BJ (cell line): ENCODE results near the gene GNAI2. TPM values are rescaled to one million over a fixed set of nuclear protein-coding genes. Genes with fewer than 3 reads are reported as not detected.

Source experiments
- CTCF ChIA-PET: fragments of 350-600 bp; formaldehyde crosslinking; extraction: SDS; loops from one replicate; lab custom pipeline; 2021; ENCODE audit warnings: antibody characterized with exemption, inconsistent platforms; lab: Yijun Ruan, JAX
- POLR2A ChIA-PET: fragments of 300-600 bp; sonication (Branson Sonifier 250); formaldehyde crosslinking; extraction: SDS; loops from one replicate; lab custom pipeline; 2021; ENCODE audit warnings: antibody characterized with exemption; lab: Charles Lee
- DNase-seq: peaks from one replicate; pipeline ENCODE4 v3.0.0-alpha.2; 2011; ENCODE audit warnings: low read depth
- H3K27me3 ChIP-seq: 2 replicates; pipeline ENCODE4 v1.6.0; 2011; ENCODE audit warnings: low read length; ENCODE audit not compliant: control insufficient read depth, insufficient read depth
- H3K36me3 ChIP-seq: 2 replicates; pipeline ENCODE4 v1.5.1; 2011; ENCODE audit warnings: low read length; ENCODE audit not compliant: control insufficient read depth, insufficient read depth
- H3K4me3 ChIP-seq: 2 replicates; pipeline ENCODE4 v1.5.1; 2011; ENCODE audit warnings: low read depth, mild to moderate bottlenecking, control low read depth, low read length
- CTCF ChIP-seq: IDR thresholded peaks from 2 replicates; pipeline ENCODE4 v1.5.1; 2011; ENCODE audit warnings: low read depth, mild to moderate bottlenecking, control low read depth, inconsistent platforms, low read length, moderate library complexity; ENCODE audit not compliant: insufficient read depth
- polyA plus RNA-seq: library from polyadenylated mRNA; depleted of rRNA; stranded (reverse); fragments of >200 nt; gene quantifications from 2 replicates; pipeline ENCODE4 v1.2.3, GENCODE V29; 2011

GNAI2 gene
- polyA plus RNA-seq, 1 experiment: 887 TPM

DNA sequence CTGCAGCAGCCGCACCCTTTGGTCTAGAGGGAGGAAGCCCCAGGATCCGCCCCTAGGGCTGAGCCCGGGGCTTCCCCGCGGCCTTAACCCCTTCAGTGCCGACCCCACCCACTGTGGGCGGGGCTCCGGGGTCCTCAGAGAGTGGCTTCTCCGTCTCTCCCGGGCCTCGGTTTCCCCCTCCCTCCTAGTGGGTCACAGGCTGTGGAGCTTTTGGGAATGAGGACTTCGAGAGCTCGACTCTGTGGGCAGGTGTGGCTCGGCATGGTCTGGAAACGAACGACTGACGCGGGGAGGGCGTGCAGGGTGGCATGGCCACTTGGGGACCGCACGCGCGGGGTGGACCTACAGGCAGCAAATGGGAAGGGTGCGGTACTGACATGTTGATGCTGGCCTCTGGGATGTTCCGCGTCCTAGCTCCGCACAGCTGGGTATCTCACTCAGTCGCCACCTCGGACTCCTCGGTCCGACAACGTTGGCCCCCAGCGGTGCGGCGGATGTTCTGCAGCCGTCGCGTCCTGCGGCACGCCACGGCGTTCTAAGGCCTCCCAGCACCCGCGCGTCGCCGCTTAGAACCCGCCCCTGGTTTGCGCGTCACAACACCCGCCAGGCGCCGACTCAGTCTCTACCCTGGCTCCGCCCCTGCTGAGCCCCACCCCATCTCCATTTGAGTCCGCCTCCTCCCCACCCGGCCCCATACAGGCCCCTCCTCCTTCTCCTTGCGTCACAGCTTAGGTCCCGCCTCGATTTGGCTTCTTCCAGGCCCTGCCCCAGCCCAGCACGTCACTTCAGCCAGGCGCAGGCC is 63.0 kb downstream of the GNAI2 start, which contains the start of the genes HYAL3 and NAA80:
TSS of gene HYAL3 (minus strand) at position 570 of the 802 bp plus-strand sequence. CDS start 3,803 bp downstream, outside the sequence.
TSS of gene NAA80 (minus strand) at position 570 of the 802 bp plus-strand sequence. CDS start 1,942 bp downstream, outside the sequence.
- Histone ChIP-seq H3K36me3 (no peaks in the 10 kb centered on the region; the same call in 1 of the 2 replicates), H3K4me3 (peak within 1 kb of the TSS; percentile 54), H3K27me3 (no peaks in the 10 kb centered on the region)
- DNase-seq: peak; percentile 98
- TF ChIP-seq CTCF: peak; percentile 41
- ChIA-PET POLR2A (interaction anchor here (0.7 to 0.9 kb wide), 3 partner anchors 29 to 46 kb away, joined by 4 to 12 read pairs (median 11); no protein-coding TSS in a partner anchor), CTCF (interaction anchor here (0.9 to 2.4 kb wide), 11 partner anchors 7 to 104 kb away, joined by 3 to 20 read pairs (median 4); partner anchors contain the start of genes HYAL2 and SEMA3B)

GRCh38 chr3:50299638-50299928 is 63.6 kb downstream of the GNAI2 start:
- H3K4me3 ChIP-seq: peak overlapping the region; percentile 44
- no peak for TF ChIP-seq CTCF
- DNase-seq: no peak
- H3K36me3 ChIP-seq: no peaks in the 10 kb centered on the region; the same call in 1 of the 2 replicates
- CTCF ChIA-PET: interaction anchor here (1.0 to 2.4 kb wide), 7 partner anchors 15 to 105 kb away, joined by 3 to 20 read pairs (median 4); partner anchors contain the start of genes HYAL2 and SEMA3B
- no peaks in the 10 kb centered on the region for H3K27me3 ChIP-seq
- POLR2A ChIA-PET: interaction anchor here (0.7 to 0.9 kb wide), 2 partner anchors 38 to 47 kb away, joined by 11 to 12 read pairs; no protein-coding TSS in a partner anchor

GRCh38 chr3:50299929-50300680 is 64.1 kb downstream of the GNAI2 start:
- Histone ChIP-seq H3K27me3 (no peaks in the 10 kb centered on the region), H3K36me3 (no peaks in the 10 kb centered on the region; the same call in 1 of the 2 replicates), H3K4me3 (peak overlapping the region; percentile 44)
- CTCF ChIA-PET: interaction anchor here (1.0 to 2.4 kb wide), 6 partner anchors 15 to 106 kb away, joined by 3 to 20 read pairs (median 5); partner anchors contain the start of genes HYAL2 and SEMA3B
- TF ChIP-seq CTCF: no peak
- DNase-seq: no peak
- POLR2A ChIA-PET: interaction anchor here (0.7 to 0.9 kb wide), 2 partner anchors 37 to 47 kb away, joined by 11 to 12 read pairs; no protein-coding TSS in a partner anchor

GRCh38 chr3:50300681-50301254 is 64.8 kb downstream of the GNAI2 start:
- TF ChIP-seq CTCF: no peak
- ChIA-PET POLR2A (no interaction called here), CTCF (no interaction called here)
- Histone ChIP-seq H3K4me3 (no peak overlapping the region), H3K27me3 (no peaks in the 10 kb centered on the region), H3K36me3 (no peaks in the 10 kb centered on the region; the same call in 1 of the 2 replicates)
- no peak for DNase-seq
